Measurements from ENCODE around the gene ADGB. TPM values are rescaled to one million over a fixed set of nuclear protein-coding genes. Genes with fewer than 3 reads are reported as not detected.

The ADGB gene
- polyA plus RNA-seq, 2 of the 4 experiments (the other 2 are of a cell fraction) = not detected

DNA sequence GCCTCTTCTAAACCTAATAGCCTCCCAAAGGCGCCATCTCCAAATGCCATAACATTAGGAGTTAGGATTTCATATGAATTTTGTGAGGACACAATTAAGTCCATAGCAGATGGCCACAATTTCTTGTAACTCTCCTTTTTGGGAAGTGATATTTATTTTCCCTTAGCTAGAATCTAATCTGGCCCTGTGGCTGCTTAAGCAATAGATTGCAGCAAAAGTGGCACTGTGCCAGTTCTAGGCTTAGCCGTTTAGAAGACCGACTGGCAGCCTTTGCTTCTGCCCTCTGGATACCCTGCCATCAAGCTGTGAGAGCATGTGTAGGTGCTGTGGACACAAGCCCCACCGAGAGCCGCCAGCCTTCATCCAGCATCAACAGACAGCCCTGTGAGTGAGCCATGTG lies 15.9 kb upstream of the ADGB start:
- Histone ChIP-seq H3K27ac (no peak overlapping the region), H3K4me1 (no peaks in the 10 kb centered on the region), H3K9me3 (no peaks in the 10 kb centered on the region), H3K4me2 (no peak overlapping the region), H3K4me3 (no peak overlapping the region)
- ChIA-PET CTCF (interaction anchor here (0.8 kb wide), 1 partner anchor 39 kb away, joined by 3 read pairs; the partner anchor contains the start of gene RAB32), POLR2A (no interaction called here)
- ATAC-seq = no peak
- no peak for FAIRE-seq
- no peak for DNase-seq (ENCODE audit: low read depth in 1 of 2, low spot score in 1 of 2)
- WGBS (ENCODE audit: missing lambda C conversion rate) = 15% methylated on average over 3 of the region's 5 CpGs
- TF ChIP-seq, protein P1, sequence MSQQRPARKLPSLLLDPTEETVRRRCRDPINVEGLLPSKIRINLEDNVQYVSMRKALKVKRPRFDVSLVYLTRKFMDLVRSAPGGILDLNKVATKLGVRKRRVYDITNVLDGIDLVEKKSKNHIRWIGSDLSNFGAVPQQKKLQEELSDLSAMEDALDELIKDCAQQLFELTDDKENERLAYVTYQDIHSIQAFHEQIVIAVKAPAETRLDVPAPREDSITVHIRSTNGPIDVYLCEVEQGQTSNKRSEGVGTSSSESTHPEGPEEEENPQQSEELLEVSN (IDR thresholded peaks at IDR 0.05; ENCODE audit: borderline replicate concordance, low read depth) = no peak
- TF ChIP-seq HDAC2 (IDR thresholded peaks at IDR 0.05) (no peak), TP53 (CRISPR knock-in tag; IDR thresholded peaks at IDR 0.05) (no peak), PHF8 (IDR thresholded peaks at IDR 0.05; ENCODE audit: borderline replicate concordance, low read depth) (no peak), FOSL2 (IDR thresholded peaks at IDR 0.05) (no peak), FOSL2 (CRISPR knock-in tag; IDR thresholded peaks at IDR 0.05) (no peak)
- TF ChIP-seq, protein P2, sequence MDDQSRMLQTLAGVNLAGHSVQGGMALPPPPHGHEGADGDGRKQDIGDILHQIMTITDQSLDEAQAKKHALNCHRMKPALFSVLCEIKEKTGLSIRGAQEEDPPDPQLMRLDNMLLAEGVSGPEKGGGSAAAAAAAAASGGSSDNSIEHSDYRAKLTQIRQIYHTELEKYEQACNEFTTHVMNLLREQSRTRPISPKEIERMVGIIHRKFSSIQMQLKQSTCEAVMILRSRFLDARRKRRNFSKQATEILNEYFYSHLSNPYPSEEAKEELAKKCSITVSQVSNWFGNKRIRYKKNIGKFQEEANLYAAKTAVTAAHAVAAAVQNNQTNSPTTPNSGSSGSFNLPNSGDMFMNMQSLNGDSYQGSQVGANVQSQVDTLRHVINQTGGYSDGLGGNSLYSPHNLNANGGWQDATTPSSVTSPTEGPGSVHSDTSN (IDR thresholded peaks at IDR 0.05) = no peak

DNA sequence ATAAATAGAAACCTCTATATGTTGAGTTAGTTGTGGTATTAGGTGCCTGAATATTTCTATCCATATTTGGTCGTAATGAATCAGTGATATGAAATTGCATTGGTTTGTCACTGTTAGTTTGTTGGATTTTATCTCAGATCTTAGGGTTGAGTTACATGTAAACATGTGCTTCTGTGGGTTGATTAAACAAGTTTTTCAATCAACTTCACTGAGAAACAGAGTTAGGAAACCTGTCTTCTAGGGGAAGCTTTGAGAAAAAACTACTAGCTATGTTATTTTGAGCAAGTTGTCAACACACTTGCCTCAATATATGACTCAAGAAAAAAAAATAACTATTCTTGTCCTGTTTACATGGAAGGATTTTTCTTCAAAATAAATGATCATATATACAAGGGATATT lies 14.8 kb upstream of the ADGB start:
- no peaks in the 10 kb centered on the region for H3K9me3 ChIP-seq
- no peak overlapping the region for H3K4me3 ChIP-seq
- no peak for ATAC-seq
- no peak overlapping the region for H3K4me2 ChIP-seq
- CTCF ChIA-PET = no interaction called here
- DNase-seq (ENCODE audit: low read depth in 1 of 2, low spot score in 1 of 2) = no peak
- no peak overlapping the region for H3K27ac ChIP-seq
- no peaks in the 10 kb centered on the region for H3K4me1 ChIP-seq
- POLR2A ChIA-PET = no interaction called here
- no peak for TF ChIP-seq ZFP36 (IDR thresholded peaks at IDR 0.05; ENCODE audit: borderline replicate concordance, partially characterized antibody)
- TF ChIP-seq, protein P3, sequence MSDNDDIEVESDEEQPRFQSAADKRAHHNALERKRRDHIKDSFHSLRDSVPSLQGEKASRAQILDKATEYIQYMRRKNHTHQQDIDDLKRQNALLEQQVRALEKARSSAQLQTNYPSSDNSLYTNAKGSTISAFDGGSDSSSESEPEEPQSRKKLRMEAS (IDR thresholded peaks at IDR 0.05) = no peak
- TF ChIP-seq POLR2A (IDR thresholded peaks at IDR 0.05; ENCODE audit: low read length) = no peak
- TF ChIP-seq, protein P2 (IDR thresholded peaks at IDR 0.05) = no peak
- no peak for TF ChIP-seq POLR2AphosphoS2 (conservative IDR thresholded peaks at IDR 0.05; ENCODE audit: low read length)
- no peak for TF ChIP-seq HEYL (CRISPR knock-in tag; IDR thresholded peaks at IDR 0.05)
- no peak for TF ChIP-seq SREBF2 (IDR thresholded peaks at IDR 0.05)
- TF ChIP-seq, protein P4, sequence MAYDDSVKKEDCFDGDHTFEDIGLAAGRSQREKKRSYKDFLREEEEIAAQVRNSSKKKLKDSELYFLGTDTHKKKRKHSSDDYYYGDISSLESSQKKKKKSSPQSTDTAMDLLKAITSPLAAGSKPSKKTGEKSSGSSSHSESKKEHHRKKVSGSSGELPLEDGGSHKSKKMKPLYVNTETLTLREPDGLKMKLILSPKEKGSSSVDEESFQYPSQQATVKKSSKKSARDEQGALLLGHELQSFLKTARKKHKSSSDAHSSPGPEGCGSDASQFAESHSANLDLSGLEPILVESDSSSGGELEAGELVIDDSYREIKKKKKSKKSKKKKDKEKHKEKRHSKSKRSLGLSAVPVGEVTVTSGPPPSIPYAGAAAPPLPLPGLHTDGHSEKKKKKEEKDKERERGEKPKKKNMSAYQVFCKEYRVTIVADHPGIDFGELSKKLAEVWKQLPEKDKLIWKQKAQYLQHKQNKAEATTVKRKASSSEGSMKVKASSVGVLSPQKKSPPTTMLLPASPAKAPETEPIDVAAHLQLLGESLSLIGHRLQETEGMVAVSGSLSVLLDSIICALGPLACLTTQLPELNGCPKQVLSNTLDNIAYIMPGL (CRISPR knock-in tag; IDR thresholded peaks at IDR 0.05; ENCODE audit: borderline replicate concordance) = no peak
- TF ChIP-seq, protein P5, sequence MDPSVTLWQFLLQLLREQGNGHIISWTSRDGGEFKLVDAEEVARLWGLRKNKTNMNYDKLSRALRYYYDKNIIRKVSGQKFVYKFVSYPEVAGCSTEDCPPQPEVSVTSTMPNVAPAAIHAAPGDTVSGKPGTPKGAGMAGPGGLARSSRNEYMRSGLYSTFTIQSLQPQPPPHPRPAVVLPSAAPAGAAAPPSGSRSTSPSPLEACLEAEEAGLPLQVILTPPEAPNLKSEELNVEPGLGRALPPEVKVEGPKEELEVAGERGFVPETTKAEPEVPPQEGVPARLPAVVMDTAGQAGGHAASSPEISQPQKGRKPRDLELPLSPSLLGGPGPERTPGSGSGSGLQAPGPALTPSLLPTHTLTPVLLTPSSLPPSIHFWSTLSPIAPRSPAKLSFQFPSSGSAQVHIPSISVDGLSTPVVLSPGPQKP (IDR thresholded peaks at IDR 0.05; ENCODE audit: low read depth, low read length) = no peak
- no peak for TF ChIP-seq NPAS2 (CRISPR knock-in tag; IDR thresholded peaks at IDR 0.05; ENCODE audit: borderline replicate concordance)
- TF ChIP-seq HOXB5 (CRISPR knock-in tag; IDR thresholded peaks at IDR 0.05) = no peak
- TF ChIP-seq EP300 (IDR thresholded peaks at IDR 0.05) = no peak
- no peak for TF ChIP-seq CBX2 (IDR thresholded peaks at IDR 0.05; ENCODE audit: borderline replicate concordance, low read depth)
- TF ChIP-seq CHD4 (IDR thresholded peaks at IDR 0.05; ENCODE audit: borderline replicate concordance) = no peak
- TF ChIP-seq EHMT2 (IDR thresholded peaks at IDR 0.05; ENCODE audit: low read depth) = no peak
- TF ChIP-seq CBX8 (IDR thresholded peaks at IDR 0.05) = no peak
- TF ChIP-seq, protein P6, sequence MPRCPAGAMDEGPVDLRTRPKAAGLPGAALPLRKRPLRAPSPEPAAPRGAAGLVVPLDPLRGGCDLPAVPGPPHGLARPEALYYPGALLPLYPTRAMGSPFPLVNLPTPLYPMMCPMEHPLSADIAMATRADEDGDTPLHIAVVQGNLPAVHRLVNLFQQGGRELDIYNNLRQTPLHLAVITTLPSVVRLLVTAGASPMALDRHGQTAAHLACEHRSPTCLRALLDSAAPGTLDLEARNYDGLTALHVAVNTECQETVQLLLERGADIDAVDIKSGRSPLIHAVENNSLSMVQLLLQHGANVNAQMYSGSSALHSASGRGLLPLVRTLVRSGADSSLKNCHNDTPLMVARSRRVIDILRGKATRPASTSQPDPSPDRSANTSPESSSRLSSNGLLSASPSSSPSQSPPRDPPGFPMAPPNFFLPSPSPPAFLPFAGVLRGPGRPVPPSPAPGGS (IDR thresholded peaks at IDR 0.05) = no peak
- TF ChIP-seq JUN (IDR thresholded peaks at IDR 0.05) = no peak
- TF ChIP-seq RFX5 (IDR thresholded peaks at IDR 0.05) = no peak
- no peak for FAIRE-seq
- 6% methylated on average over 1 of the region's 1 CpG for WGBS (ENCODE audit: missing lambda C conversion rate)

Data from A549 (cell line).